Activated CD4-positive, alpha-beta T cell treated with anti-CD3 and anti-CD28 coated beads for 1 hour (primary cell): ENCODE measurements around the gene DLGAP4.

ENCODE experiments used
- DNase-seq: peaks from one replicate; pipeline ENCODE4 v3.0.0-alpha.2; 2020

Gene DLGAP4

GRCh38 chr20:36310215-36310981 lies 4.3 kb downstream of the DLGAP4 start:
- no peak for DNase-seq

GRCh38 chr20:36311141-36311853 lies 5.2 kb downstream of the DLGAP4 start:
- DNase-seq: no peak

GRCh38 chr20:36311854-36312723 lies 6.0 kb downstream of the DLGAP4 start:
- DNase-seq: no peak

GRCh38 chr20:36312724-36313441 lies 6.7 kb downstream of the DLGAP4 start:
- DNase-seq: no peak

- DNase-seq: no peak
Measured at GRCh38 chr20:36313476-36313875, 7.3 kb downstream of the DLGAP4 start.

- no peak for DNase-seq
Measured at GRCh38 chr20:36313926-36314325, 7.8 kb downstream of the DLGAP4 start.

- no peak for DNase-seq
Measured at GRCh38 chr20:36314734-36315544, 8.8 kb downstream of the DLGAP4 start.

- DNase-seq: no peak
Measured at GRCh38 chr20:36315545-36316351, 9.6 kb downstream of the DLGAP4 start.

GRCh38 chr20:36317675-36318074 lies 11.5 kb downstream of the DLGAP4 start:
- no peak for DNase-seq

GRCh38 chr20:36318166-36318565 lies 12.0 kb downstream of the DLGAP4 start:
- DNase-seq: no peak

GRCh38 chr20:36319356-36320260 lies 13.5 kb downstream of the DLGAP4 start:
- no peak for DNase-seq

GRCh38 chr20:36320261-36320897 lies 14.2 kb downstream of the DLGAP4 start:
- DNase-seq: no peak

GRCh38 chr20:36320898-36321695 lies 15.0 kb downstream of the DLGAP4 start:
- DNase-seq: no peak

GRCh38 chr20:36322131-36322530 lies 16.0 kb downstream of the DLGAP4 start:
- DNase-seq: no peak

- no peak for DNase-seq
Measured at GRCh38 chr20:36330091-36330490, 24.0 kb downstream of the DLGAP4 start.

GRCh38 chr20:36331209-36331608 lies 25.1 kb downstream of the DLGAP4 start:
- no peak for DNase-seq

GRCh38 chr20:36333841-36334240 lies 27.7 kb downstream of the DLGAP4 start:
- no peak for DNase-seq
